NCI-H1930 (cell line): ENCODE measurements around the gene CNTN4.
A peak's percentile ranks its signal among the peaks of the same experiment; 100 is the strongest.
"Not testable (repeated sequence)": the region's sequence is repeated elsewhere in the genome, so short reads cannot be mapped to it uniquely, and the experiment has no call there.

Source experiments
- DNase-seq, 2 experiments: peaks; one replicate each; lab custom pipeline; 2025; lab: John Stamatoyannopoulos, UW

The CNTN4 gene

GRCh38 chr3:2517500-2518172 is 419.0 kb downstream of the CNTN4 start:
- DNase-seq, result peak in 1 of 2 experiments; percentile 16

- no peak for DNase-seq
These were observed 424.7 kb downstream of the CNTN4 start for GRCh38 chr3:2523281-2523836.

GRCh38 chr3:2525968-2526367 is 427.3 kb downstream of the CNTN4 start:
- DNase-seq, result no peak

GRCh38 chr3:2526926-2527325 is 428.3 kb downstream of the CNTN4 start:
- DNase-seq, result no peak

GRCh38 chr3:2527328-2527727 is 428.7 kb downstream of the CNTN4 start:
- DNase-seq, result not testable (repeated sequence)

- DNase-seq, result not testable (repeated sequence)
These were observed 436.1 kb downstream of the CNTN4 start for GRCh38 chr3:2534767-2535166.

- DNase-seq, result no peak
These were observed 436.5 kb downstream of the CNTN4 start for GRCh38 chr3:2535206-2535605.

- DNase-seq, result no peak
These were observed 437.9 kb downstream of the CNTN4 start for GRCh38 chr3:2536575-2536974.

GRCh38 chr3:2540115-2540514 is 441.4 kb downstream of the CNTN4 start:
- DNase-seq, result peak in 1 of 2 experiments; percentile 56

GRCh38 chr3:2543247-2543646 is 444.6 kb downstream of the CNTN4 start:
- DNase-seq, result no peak

- DNase-seq, result no peak
These were observed 445.5 kb downstream of the CNTN4 start for GRCh38 chr3:2544212-2544611.

GRCh38 chr3:2544718-2545117 is 446.1 kb downstream of the CNTN4 start:
- DNase-seq, result no peak

- DNase-seq, result no peak
These were observed 448.4 kb downstream of the CNTN4 start for GRCh38 chr3:2547049-2547448.

GRCh38 chr3:2554656-2555055 is 456.0 kb downstream of the CNTN4 start:
- DNase-seq, result no peak

GRCh38 chr3:2558796-2559195 is 460.1 kb downstream of the CNTN4 start:
- DNase-seq, result no peak

- no peak for DNase-seq
These were observed 468.8 kb downstream of the CNTN4 start for GRCh38 chr3:2567451-2567850.

- no peak for DNase-seq
These were observed 469.5 kb downstream of the CNTN4 start for GRCh38 chr3:2568156-2568555.

GRCh38 chr3:2568929-2569328 is 470.3 kb downstream of the CNTN4 start:
- no peak for DNase-seq

GRCh38 chr3:2577571-2577970 is 478.9 kb downstream of the CNTN4 start:
- DNase-seq, result no peak

- DNase-seq, result peak in 1 of 2 experiments; percentile 1
These were observed 479.9 kb downstream of the CNTN4 start for GRCh38 chr3:2578560-2578959.

GRCh38 chr3:2579206-2579605 is 480.5 kb downstream of the CNTN4 start:
- DNase-seq, result no peak

- no peak for DNase-seq
These were observed 484.4 kb downstream of the CNTN4 start for GRCh38 chr3:2583046-2583445.

- DNase-seq, result no peak
These were observed 490.8 kb downstream of the CNTN4 start for GRCh38 chr3:2589336-2589969.

- DNase-seq, result no peak
These were observed 496.8 kb downstream of the CNTN4 start for GRCh38 chr3:2595486-2595885.
